HepG2 (cell line): ENCODE measurements around the gene SLC2A10. TPM values are rescaled to one million over a fixed set of nuclear protein-coding genes. Genes with fewer than 3 reads are reported as not detected.
A peak's percentile ranks its signal among the peaks of the same experiment; 100 is the strongest.

Experiments
- DMAP1 ChIP-seq: IDR thresholded peaks from 2 replicates; pipeline ENCODE4 v1.6.1; 2016
- GMEB1 ChIP-seq: sonication (generic); formaldehyde crosslinking; IDR thresholded peaks from 2 replicates; pipeline ENCODE4 v1.5.1; 2020; ENCODE audit warnings: missing genetic modification reagents, mild to moderate bottlenecking, borderline replicate concordance
- GRHL1 ChIP-seq: sonication (generic); formaldehyde crosslinking; conservative IDR thresholded peaks from 2 replicates; pipeline ENCODE4 v1.8.0; 2022; ENCODE audit warnings: missing genetic modification reagents
- MATR3 ChIP-seq: sonication (generic); formaldehyde crosslinking; IDR thresholded peaks from 2 replicates; pipeline ENCODE4 v1.4.0; 2020; ENCODE audit warnings: missing genetic modification reagents
- MTF1 ChIP-seq: sonication (generic); formaldehyde crosslinking; IDR thresholded peaks from 2 replicates; pipeline ENCODE4 v1.5.0; 2020; ENCODE audit warnings: missing genetic modification reagents
- MYNN ChIP-seq: sonication (generic); formaldehyde crosslinking; IDR thresholded peaks from 2 replicates; pipeline ENCODE4 v1.4.0; 2020; ENCODE audit warnings: mild to moderate bottlenecking, low read depth, missing genetic modification reagents
- PHF20 ChIP-seq: sonication (generic); formaldehyde crosslinking; IDR thresholded peaks from 2 replicates; pipeline ENCODE4 v1.5.0; 2020; ENCODE audit warnings: mild to moderate bottlenecking, missing genetic modification reagents
- PTBP1 ChIP-seq: fragments of 200-400 bp; formaldehyde crosslinking; IDR thresholded peaks from 2 replicates; pipeline ENCODE4 v1.6.1; 2018; ENCODE audit warnings: low read length, low read depth; ENCODE audit not compliant: poor library complexity, severe bottlenecking
- ZBED4 ChIP-seq: sonication (generic); formaldehyde crosslinking; IDR thresholded peaks from 2 replicates; pipeline ENCODE4 v1.4.0; 2020; ENCODE audit warnings: missing genetic modification reagents, borderline replicate concordance
- ZNF138 ChIP-seq: sonication (generic); formaldehyde crosslinking; IDR thresholded peaks from 2 replicates; pipeline ENCODE4 v1.5.0; 2020; ENCODE audit warnings: mild to moderate bottlenecking, low read depth, missing genetic modification reagents
- ZNF367 ChIP-seq: sonication (generic); formaldehyde crosslinking; IDR thresholded peaks from 2 replicates; pipeline ENCODE4 v1.4.0; 2020; ENCODE audit warnings: missing genetic modification reagents, borderline replicate concordance
- ZNF776 ChIP-seq: sonication (generic); formaldehyde crosslinking; IDR thresholded peaks from 2 replicates; pipeline ENCODE4 v1.4.0; 2020; ENCODE audit warnings: mild to moderate bottlenecking, missing genetic modification reagents
- polyA plus RNA-seq, 8 experiments: library from polyadenylated mRNA; depleted of rRNA in 3 of 8; stranded (reverse) in 7 of 8; unstranded in 1 of 8; fragments of >200 nt; fragmentation: Illumina TruSeq in 4 of 8; extraction: Trizol in 4 of 8; gene quantifications; 2 replicates each; pipeline versions ENCODE4 v1.2.1 to v1.2.3, GENCODE V29; 2011 to 2016; ENCODE audit warnings: low read depth in 4 of 8, missing spikeins in 1 of 8, mixed read lengths in 1 of 8; ENCODE audit not compliant: insufficient read depth in 1 of 8
- total RNA-seq, 5 experiments: library from RNA; depleted of rRNA; stranded (reverse); fragments of >200 nt; fragmentation: Illumina TruSeq; extraction: Trizol; gene quantifications; 2 replicates each; pipeline ENCODE4 v1.2.3, GENCODE V29; 2016; ENCODE audit warnings: low read depth in 1 of 5
- TF ChIP-seq, protein P1 (sequence below): sonication (generic); formaldehyde crosslinking; IDR thresholded peaks from 2 replicates; pipeline ENCODE4 v1.5.0; 2020; ENCODE audit warnings: mild to moderate bottlenecking, missing genetic modification reagents, borderline replicate concordance

The SLC2A10 gene
- total and polyA plus RNA-seq, 2 of the 13 experiments (the other 11 are each of a cell fraction or from before 2014, with no cell fraction given): 16.0 to 18.4 TPM

- TF ChIP-seq ZBED4 (CRISPR knock-in tag) (peak; percentile 27; the same call in 1 of the 2 replicates), MTF1 (CRISPR knock-in tag) (peak; percentile 74), MATR3 (CRISPR knock-in tag) (no peak), GRHL1 (CRISPR knock-in tag) (no peak), MYNN (CRISPR knock-in tag) (peak; percentile 55; the same call in 1 of the 2 replicates), PHF20 (CRISPR knock-in tag) (peak; percentile 63), PTBP1 (peak; percentile 31), GMEB1 (CRISPR knock-in tag) (peak; percentile 58; the same call in 1 of the 2 replicates), ZNF138 (CRISPR knock-in tag) (no peak), ZNF367 (CRISPR knock-in tag) (peak; percentile 72; the same call in 1 of the 2 replicates), ZNF776 (peak; percentile 61; the same call in 1 of the 2 replicates), DMAP1 (CRISPR knock-in tag) (peak; percentile 87)
- TF ChIP-seq, protein P1, sequence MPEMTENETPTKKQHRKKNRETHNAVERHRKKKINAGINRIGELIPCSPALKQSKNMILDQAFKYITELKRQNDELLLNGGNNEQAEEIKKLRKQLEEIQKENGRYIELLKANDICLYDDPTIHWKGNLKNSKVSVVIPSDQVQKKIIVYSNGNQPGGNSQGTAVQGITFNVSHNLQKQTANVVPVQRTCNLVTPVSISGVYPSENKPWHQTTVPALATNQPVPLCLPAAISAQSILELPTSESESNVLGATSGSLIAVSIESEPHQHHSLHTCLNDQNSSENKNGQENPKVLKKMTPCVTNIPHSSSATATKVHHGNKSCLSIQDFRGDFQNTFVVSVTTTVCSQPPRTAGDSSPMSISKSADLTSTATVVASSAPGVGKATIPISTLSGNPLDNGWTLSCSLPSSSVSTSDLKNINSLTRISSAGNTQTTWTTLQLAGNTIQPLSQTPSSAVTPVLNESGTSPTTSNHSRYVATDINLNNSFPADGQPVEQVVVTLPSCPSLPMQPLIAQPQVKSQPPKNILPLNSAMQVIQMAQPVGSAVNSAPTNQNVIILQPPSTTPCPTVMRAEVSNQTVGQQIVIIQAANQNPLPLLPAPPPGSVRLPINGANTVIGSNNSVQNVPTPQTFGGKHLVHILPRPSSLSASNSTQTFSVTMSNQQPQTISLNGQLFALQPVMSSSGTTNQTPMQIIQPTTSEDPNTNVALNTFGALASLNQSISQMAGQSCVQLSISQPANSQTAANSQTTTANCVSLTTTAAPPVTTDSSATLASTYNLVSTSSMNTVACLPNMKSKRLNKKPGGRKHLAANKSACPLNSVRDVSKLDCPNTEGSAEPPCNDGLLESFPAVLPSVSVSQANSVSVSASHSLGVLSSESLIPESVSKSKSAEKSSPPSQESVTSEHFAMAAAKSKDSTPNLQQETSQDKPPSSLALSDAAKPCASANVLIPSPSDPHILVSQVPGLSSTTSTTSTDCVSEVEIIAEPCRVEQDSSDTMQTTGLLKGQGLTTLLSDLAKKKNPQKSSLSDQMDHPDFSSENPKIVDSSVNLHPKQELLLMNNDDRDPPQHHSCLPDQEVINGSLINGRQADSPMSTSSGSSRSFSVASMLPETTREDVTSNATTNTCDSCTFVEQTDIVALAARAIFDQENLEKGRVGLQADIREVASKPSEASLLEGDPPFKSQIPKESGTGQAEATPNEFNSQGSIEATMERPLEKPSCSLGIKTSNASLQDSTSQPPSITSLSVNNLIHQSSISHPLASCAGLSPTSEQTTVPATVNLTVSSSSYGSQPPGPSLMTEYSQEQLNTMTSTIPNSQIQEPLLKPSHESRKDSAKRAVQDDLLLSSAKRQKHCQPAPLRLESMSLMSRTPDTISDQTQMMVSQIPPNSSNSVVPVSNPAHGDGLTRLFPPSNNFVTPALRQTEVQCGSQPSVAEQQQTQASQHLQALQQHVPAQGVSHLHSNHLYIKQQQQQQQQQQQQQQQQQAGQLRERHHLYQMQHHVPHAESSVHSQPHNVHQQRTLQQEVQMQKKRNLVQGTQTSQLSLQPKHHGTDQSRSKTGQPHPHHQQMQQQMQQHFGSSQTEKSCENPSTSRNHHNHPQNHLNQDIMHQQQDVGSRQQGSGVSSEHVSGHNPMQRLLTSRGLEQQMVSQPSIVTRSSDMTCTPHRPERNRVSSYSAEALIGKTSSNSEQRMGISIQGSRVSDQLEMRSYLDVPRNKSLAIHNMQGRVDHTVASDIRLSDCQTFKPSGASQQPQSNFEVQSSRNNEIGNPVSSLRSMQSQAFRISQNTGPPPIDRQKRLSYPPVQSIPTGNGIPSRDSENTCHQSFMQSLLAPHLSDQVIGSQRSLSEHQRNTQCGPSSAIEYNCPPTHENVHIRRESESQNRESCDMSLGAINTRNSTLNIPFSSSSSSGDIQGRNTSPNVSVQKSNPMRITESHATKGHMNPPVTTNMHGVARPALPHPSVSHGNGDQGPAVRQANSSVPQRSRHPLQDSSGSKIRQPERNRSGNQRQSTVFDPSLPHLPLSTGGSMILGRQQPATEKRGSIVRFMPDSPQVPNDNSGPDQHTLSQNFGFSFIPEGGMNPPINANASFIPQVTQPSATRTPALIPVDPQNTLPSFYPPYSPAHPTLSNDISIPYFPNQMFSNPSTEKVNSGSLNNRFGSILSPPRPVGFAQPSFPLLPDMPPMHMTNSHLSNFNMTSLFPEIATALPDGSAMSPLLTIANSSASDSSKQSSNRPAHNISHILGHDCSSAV (CRISPR knock-in tag): 0 out of 2 replicates have a peak, but pooled peaks have one; percentile 76
These were observed 20.2 kb upstream of the SLC2A10 start, which contains the start of gene TP53RK (continued) for GRCh38 chr20:46689082-46689753.
